Measurements from ENCODE around the gene SYT7.
"Not testable (repeated sequence)": the region's sequence is repeated elsewhere in the genome, so short reads cannot be mapped to it uniquely, and the experiment has no call there.

The SYT7 gene

DNA sequence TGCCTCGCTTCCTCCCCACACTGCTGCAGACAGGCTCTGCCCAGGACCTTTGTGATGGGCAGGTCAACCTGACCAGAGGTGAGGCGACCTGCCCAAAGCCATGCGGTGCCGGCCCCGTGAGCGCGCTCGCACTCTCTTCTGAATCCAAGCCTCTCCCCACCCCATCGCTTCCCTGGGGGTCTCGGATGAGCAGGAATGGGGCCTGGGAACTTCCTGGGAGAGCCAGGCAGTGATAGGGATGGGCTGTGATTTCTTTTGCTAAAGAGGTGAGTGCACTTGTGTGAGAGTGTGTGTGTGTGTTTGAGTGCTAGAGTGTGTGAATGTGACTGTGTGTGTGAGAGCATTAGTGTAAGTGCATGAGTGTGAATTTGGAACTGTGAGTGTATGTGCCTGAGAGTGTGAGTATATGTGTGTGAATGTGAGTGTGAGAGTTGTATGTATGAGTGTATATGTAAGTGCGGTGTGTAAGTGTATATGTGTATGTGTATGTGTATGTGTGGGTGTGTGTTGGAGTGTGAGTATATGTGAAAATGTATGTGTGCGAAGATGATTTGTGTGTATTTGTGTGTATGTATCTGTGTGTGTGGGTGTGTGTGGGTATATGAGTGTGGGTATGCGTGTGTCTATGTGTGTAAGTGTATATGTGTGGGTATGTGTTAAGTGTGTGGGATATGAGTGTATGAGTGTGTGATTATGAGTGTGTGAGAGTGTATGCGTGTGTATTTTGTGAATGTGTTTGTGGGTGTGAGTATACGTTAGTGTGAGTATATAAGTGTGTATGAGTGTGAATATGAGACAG lies 84.1 kb downstream of the SYT7 start:
- no peak for DNase-seq (ENCODE audit: low read depth)

DNA sequence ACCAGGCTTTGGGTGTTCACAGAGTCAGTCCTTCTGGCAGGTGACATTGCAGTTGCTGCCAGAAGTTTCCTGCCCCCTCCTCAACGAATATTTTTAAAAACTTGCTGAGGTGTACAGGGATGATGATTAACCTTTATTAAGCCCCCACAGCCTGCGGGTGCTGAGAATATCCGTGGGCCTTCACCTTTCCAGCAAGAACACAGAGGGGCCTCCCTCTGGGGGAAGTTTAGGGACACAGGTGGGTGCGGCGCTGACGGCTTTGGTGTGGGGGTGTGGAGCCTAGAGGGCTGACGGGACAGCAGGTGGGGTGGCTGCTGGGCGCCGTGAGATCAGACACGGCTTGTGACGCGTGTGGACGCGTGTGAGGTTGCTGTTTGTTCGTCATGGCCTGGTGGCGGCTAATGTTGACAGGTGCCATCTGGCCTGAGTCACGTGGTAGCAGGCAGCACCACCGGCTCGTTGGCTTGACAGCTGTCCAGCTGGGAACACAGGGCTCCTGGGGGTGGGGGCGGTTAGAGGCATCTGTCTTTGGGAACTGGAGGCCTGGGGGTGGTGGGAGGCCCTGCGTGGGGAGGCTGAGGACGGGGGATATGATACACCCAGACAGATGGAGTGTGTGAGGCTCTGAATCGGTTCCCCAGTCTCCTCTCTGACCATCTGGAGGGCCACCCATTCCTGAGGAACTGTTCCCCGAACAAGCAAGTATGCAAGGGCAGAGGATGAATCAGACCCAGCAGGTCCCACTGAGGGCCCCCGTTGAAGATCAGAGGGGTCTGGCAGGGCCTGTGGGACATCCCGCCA lies 84.9 kb downstream of the SYT7 start:
- DNase-seq (ENCODE audit: low read depth) = no peak

DNA sequence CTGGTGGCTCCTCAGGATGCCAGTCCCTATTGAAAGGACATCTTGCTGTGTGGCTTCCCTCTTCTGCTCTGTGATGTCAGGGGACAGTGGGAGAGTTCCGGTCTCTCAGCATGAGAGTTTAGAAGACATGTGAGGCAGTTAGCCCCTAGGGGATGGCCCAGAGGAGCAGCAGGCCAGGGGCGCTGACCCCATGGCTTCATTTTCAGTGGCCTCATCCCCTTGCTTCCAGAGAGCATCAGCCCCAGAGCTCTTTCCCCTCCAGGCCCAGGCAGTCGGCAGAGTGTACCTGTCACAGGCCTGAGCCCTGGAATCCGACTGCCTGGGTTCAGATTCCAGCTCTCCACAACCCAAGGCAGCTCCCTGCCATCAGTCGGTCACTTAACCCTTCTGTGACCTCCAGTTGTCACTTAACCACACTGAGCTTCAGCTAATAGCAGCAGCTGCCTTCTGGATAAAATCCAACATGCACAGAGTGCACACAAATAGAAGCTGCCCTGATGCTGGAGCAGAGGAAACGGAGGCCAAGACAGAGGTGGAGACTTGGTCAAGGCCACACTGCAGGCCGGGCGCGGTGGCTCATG lies 86.4 kb downstream of the SYT7 start:
- no peak for DNase-seq (ENCODE audit: low read depth)

DNA sequence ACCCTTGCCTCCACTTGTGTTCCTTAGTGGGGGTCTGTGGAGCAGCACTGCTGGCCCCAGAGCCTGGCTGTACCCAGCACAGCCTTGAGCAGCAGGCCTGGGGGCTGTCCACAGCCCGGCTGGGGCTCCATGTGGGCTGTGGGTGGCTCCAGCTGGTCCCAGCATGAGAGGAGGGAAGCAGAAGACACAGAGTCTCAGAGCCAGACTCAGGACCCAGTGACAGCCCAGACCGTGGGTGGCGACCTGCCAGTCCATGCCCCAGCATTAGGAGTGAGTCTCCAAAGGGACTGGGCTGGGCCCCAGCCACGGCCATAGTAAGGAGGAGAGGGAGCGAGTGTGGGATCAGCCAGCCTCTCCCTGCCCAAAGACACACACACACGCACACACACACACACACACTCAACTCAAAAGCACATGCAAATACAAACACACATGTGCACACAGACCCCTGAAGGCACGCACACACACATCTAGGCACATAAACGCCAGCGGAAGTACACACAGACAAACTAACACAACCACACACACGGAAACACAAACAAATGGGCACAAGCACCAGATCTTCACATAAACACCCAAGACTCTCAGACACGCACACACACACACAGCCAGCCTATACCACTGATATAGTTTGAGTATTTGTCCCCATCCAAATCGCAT lies 89.0 kb downstream of the SYT7 start:
- no peak for DNase-seq (ENCODE audit: low read depth)

DNA sequence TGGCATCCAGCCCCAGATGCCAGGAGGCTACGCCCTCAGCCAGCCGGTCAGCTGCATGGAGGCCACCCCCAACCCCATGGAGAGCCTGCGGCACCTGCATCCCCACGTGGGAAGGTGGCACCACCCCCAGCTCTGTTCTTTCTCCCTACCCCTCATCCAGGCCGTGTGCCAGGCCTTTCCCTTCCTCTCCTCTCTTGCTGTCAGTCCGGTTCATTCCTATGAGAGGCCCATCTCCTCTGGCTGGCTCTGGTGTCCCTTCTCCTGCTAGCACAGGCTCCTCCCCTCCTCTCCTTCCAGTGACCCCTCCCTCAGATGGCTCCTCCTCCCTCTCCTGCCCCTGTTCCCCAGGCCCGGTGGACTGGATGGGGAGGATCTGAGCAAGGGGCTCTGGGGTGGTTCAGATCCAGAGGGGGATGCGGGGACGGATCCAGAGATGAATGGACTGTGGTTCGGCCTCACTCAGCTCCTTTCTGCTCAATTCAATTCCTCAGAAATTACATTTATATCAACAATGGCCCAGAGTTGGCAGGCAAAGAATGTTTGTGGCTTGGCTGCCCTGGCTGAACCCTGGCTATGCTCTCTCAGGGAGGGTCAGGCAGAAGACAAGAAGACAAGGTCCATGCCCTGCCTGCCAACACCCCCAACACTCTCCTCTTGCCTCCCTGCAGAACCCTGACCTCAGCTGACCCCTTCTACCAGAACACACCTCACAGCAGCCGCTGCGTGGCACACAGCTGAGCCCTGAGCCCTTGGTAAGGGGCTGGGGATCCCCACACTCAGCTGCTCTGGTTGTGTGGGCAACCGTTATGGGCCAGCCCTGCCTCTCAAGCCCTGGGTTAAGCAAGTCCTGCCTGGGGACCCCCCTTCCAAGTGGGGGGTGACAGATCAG lies 90.8 kb downstream of the SYT7 start:
- DNase-seq (ENCODE audit: low read depth) = no peak

DNA sequence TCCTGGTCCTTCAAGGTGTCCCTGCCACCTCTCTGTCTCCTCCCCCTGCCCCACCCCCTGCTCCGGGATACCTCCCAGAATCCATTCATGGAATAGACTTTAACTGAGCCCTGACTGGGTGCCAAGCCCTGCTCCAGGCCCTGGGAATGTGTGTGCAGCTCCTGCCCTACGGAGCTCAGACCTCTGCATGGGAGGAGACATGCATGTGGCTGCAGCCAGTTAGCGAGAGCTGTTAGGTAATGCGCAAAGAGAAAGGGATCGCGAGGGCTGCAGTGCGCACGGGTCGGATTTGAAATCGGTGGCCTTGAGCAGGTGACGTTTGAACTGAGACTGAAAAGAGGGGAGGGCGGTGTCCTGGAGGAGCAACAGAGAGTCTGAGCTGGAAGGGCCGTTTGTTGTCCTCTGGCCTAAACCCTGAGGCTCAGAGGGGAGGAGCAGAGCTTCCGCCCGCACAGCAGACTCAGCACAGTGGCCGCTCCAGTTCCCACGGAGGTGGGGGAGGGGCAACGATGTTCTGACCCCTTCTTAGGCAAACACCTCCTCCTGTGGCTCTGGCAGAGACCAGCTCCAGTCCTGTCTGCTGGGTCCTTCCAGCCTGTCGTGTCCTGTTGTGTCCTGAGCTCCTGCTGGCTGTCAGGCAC lies 92.1 kb downstream of the SYT7 start:
- DNase-seq (ENCODE audit: low read depth) = no peak

DNA sequence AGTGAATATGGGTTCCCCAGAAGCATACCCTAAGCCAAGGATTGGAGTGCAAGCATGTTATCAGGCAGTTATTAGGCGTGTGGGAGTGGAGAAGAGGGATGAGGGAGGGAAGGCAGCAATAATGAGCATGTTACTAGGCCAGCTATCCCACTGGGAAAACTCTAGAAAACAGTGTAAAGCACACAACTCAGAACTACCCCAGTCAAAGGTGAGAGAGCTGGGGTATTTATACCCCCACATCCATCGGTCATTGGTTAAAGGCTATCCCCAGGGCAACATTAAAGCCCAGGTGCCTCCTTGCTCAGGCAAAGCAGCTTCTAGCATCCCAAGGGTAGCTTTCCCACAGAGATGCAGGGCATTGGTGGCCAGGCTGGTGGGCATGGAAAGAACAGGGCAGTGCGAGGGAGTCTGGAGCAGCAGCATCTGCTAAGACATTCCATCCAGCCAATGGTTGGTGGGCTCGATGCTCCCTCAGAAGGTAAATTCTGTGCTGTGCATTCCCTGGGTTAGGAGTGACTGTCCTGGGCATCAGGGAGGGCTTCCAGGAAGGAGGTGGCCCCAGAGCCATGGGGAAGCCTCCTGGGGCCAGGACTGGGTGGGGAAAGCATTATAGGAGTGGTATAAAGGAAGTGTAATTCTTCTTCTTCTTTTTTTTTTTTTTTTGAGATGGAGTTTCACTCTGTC lies 93.4 kb downstream of the SYT7 start:
- no peak for DNase-seq (ENCODE audit: low read depth)

DNA sequence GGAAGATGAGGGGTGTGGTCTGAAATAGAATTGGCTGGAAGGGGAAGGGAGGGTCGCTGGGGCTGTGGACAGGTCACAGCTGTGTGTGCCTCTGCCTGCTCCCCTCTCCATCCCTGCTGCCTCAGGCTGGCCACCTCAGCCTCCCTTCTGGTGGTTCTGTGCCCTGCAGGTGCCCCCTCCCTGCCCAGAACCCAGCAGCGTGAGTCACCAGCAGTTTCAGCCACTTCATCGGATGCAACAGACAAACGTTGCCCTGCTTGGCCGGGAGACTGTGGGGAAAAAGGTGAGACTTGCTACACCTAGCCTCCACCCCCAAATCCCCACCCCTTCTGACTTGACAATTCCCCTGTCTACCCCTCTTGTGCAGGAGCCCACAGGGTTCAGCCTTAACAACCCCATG lies 94.1 kb downstream of the SYT7 start:
- no peak for DNase-seq (ENCODE audit: low read depth)

DNA sequence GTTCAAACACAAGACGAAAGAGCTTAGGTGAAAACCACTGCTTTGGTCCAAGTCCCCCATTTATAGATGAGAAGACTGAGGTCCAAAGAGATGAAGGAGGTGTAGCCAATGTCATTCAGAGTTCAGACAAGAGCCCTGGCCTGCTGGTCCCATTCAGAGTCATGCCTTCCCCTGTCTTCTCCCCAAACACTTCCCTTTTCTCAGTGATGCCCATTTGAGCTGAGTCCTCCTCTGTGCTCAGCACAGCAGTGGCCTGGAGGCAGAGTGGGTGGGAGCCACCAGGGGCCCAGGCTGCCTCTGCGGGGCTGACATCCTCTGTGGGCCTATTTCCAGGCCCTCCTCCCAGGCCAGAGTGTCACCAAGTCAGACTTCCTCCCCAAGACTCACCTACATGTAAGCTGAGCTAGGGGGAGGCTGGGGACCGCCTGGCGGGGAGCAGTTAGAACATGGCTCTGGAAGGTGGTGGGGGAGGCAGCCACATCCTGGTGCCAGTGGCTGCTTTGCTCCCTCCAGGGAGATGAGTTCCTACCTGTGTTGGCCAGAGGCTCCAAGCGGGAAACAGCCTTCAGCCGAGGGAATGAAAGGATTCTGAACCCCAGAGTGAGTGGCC lies 94.8 kb downstream of the SYT7 start:
- DNase-seq (ENCODE audit: low read depth) = no peak

DNA sequence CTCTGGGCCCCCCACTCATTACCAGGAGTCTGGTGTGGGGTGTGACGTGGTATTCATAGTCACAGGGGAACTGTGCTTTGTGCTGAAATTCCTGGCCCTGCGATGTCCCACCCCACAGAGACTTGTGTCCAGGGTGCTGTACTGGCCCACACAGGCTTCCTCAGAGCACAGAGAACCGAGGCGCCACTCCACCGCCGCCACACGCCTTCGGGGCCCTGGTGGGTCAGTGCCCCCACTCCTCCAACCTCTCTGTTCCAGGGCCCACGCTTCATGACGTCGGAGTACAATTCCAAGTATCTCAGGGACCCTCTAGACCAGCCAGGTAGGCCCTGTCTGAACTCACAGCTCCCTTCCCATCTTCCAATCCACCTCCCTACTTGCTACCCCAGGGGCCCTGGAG lies 95.8 kb downstream of the SYT7 start:
- no peak for DNase-seq (ENCODE audit: low read depth)

DNA sequence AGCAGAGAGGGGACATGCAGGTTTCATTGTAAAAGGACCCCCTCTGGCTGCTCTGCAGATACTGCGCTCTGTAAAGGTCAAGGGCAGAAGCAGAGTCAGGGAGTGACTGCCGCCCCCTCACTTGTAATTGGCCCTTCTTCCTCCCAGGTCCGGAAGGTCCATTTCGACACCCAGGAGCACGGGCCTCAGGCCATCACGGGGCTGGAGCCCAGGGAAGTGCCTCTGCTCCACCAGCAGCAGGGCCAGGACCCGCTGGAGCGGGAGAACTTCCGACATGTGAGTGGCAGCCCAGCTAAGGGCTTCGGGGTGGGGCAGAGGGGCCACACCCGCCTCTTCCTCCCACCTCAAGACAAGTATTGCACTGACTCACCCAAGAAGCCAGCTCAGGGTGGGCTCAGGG lies 96.3 kb downstream of the SYT7 start:
- no peak for DNase-seq (ENCODE audit: low read depth)

DNA sequence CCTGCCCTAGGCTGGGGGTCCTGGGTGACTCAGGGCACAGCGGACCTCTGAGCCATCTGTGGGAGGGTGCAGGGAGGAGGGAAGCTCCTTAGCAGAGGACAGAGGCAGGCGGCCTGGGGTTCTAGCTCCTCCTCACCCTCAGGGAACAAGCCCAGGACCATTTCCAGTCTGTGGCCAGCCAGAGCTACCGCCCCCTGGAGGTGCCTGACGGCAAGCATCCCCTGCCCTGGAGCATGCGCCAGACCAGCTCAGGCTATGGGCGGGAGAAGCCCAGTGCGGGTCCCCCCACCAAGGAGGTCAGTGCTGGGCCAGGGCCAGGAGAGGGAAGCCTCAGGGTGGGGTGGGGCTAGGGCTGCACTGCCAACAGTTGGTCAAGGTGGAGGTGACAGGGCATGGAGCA lies 98.4 kb downstream of the SYT7 start:
- DNase-seq (ENCODE audit: low read depth) = no peak

DNA sequence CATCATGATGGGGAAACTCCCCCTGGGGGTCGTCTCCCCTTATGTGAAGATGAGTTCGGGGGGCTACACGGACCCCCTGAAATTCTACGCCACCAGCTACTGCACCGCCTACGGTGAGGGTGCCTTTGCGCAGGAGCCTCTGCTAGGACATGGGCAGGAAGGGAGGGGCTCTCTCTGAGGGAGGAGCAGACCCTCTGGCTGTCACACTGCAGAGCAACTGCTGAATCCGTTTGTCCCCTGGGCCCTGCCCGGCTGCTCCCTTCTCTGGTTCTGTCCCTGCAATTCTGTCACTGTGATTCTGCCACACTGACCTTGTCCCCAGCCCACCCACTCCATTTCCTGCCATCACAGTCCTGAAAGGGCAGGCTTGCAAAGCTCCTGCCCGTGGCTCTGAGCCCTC lies 99.1 kb downstream of the SYT7 start:
- no peak for DNase-seq (ENCODE audit: low read depth)

DNA sequence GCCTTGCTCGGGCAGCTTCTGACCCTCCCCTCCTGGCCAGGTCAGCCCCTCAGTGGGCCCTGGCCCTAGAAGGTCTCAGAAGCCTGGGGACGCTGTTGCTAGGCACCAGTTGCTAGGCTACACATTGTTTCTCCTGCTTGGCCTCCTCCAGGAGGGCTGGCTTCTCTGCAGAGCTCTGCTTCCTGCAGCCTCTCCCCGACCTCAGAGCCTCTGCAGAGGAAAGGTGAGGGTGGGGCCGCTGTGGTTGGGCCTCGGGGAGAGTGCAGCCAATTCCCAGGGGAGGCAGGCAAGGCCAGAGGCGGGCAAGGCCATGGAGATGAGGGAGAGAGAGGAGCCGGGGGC lies 99.9 kb downstream of the SYT7 start:
- DNase-seq (ENCODE audit: low read depth) = no peak

DNA sequence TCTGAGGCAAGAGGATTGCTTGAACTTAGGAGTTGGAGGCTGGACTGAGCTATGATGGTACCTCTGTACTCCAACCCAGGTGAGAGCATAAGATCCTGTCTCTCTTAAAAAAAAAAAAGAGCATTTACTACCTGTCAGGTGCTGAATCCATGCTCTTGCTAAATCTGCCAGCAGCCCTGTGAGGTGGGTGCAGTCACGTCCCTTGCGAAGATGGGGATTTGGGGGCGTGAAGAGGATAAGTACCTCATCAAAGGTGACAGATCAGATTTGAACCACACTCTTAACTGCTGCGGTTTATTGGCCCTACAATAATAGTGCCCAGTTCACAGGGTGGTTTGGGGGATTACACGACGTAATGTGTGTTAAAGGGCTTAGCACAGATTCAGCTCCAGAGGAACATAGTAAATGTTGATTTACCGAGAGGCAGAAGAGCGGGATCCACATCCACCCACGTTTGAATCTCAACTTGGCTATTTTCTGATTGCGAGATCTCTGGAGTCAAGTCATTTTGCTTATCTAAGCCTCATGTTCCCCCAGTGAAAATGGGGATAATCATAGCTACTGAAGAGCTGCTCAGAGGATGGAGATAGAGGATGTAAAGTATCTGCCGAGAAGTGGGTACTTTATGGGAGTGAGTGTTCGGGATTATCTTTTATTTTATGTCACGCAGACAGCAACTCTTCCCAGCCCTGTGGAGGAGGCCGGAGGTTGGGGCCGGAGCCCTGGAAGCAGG lies 100.4 kb downstream of the SYT7 start:
- no peak for DNase-seq (ENCODE audit: low read depth)

DNA sequence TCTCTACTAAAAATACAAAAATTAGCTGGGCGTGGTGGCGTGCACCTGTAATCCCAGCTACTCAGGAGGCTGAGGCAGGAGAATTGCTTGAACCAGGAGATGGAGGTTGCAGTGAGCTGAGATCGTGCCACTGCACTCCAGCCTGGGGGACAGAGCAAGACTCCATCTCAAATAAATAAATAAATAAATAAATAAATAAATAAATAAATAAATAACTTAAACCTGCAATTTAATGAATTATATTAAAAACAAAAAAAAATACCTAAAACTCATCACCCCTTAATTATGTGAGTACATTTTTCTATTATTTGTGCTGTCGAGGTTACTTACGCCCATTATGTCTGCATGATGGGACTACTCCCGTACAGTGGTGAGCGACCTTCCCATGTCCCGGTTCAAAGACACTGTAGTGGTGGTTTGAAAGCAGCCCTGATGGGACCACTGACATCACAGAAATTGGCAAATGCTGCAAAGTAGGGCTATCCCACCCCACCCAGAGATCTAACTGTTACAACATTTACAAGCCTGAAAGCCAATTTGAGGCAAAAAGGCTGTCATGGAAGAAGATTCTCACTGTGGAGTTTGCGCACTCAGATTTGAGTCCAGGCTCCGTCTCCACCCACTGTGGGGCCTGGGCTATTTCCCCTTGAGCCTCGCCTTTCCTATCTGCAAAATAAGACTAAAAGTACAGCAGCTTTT lies 101.4 kb downstream of the SYT7 start:
- DNase-seq (ENCODE audit: low read depth) = not testable (repeated sequence)

DNA sequence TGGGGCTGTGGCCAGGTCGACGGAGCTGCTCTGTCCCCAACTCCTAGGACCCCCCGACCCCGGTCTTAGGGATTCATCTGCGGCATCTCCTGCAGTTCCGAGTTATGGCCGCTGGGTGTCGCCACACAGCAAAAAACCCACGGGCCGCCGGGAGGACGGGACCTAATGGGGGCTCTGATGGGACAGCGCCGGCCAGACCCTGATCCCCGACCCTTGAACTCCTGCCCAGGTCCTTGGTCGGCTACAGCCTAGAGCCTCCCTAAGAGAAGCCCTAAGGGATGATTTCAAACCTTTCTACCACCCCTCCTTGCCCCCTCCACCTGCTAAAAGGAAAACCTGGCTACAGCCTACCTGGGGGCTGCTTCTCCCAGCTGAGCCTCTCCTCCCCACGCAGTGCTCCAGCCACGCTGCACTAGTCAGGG lies 103.1 kb downstream of the SYT7 start:
- no peak for DNase-seq (ENCODE audit: low read depth)

DNA sequence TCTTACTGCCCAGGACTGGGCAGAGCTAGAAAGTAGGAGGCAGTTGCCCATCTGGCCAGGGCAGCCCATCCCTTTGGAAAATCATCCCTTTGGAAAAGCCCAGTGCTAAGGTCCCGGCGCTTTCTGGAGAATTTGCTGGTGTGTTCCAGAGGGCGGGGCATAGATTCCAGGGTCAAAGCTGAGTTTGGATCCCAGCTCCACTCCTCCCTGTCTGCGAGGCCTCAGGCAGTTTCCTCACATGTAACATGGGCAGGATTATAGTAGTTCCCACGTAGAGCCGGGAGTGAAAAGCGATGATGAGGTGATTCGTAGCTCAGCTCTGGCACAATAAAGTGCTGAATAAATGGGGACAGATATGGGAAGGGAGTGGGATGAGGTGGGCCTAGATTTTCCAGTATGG lies 103.8 kb downstream of the SYT7 start:
- DNase-seq (ENCODE audit: low read depth) = no peak

DNA sequence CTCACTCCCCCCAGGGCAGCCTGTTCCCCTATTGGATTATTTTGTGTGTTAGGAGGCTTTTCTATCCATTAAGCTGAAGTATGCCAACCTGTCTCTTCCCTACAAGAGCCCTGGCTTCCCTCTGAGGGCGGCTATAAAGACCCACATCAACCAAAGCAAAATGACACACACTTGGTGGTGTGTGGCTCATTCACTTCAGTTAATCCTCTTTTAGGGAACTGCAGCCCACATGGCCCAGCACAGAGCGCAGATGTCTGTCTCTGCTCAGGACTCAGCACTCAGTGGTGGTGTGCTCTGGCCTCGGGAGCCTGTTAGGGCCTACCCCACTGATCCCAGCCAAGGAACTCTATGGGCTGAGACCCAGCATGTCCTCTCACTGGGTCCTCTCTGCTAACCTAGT lies 104.5 kb downstream of the SYT7 start:
- DNase-seq (ENCODE audit: low read depth) = no peak
